Transverse colon (tissue), 4 donors: ENCODE data around the gene FNIP2.

Experiments used
- CTCF ChIP-seq, 5 experiments: fragments of 200-600 bp in 3 of 5; fragments of 450-650 bp in 2 of 5; sonication (generic) in 3 of 5; IDR thresholded peaks; 1 replicate in 2 of 5; 2 replicates in 3 of 5; pipeline ENCODE4 v1.5.1; 2016 to 2017; ENCODE audit warnings: antibody characterized with exemption in 5 of 5, inconsistent platforms in 3 of 5, mild to moderate bottlenecking in 2 of 5, moderate library complexity in 1 of 5
- POLR2A ChIP-seq: fragments of 450-650 bp; IDR thresholded peaks from one replicate; pipeline ENCODE4 v1.6.1; 2016; ENCODE audit warnings: antibody characterized with exemption, mild to moderate bottlenecking, moderate library complexity
- POLR2AphosphoS5 ChIP-seq, 3 donors: sonication (generic); formaldehyde crosslinking; IDR thresholded peaks; one replicate each; pipeline ENCODE4 v1.6.1; 2016; ENCODE audit warnings: antibody characterized with exemption in 3 of 3

- no peak for TF ChIP-seq POLR2A
- TF ChIP-seq CTCF (IDR thresholded peaks at IDR 0.05), result no peak
- TF ChIP-seq POLR2AphosphoS5 (IDR thresholded peaks at IDR 0.05), result no peak
Measured at GRCh38 chr4:158771776-158772175, 3.0 kb downstream of the FNIP2 start.
